ENCODE measurements around the gene FGF3. TPM values are rescaled to one million over a fixed set of nuclear protein-coding genes. Genes with fewer than 3 reads are reported as not detected.

FGF3 gene
- total and polyA plus RNA-seq, 10 of the 15 experiments (the other 5 are each of a cell fraction or from before 2014, with no cell fraction given), result not detected

- WGBS (ENCODE audit: insufficient coverage, insufficient replicate concordance, low lambda C conversion rate, missing lambda C conversion rate), result 27% methylated on average over 7 of the region's 7 CpGs
- CTCF ChIA-PET, result no interaction called here
- no peak overlapping the region for H2AFZ ChIP-seq (ENCODE audit: control insufficient read depth, low read depth, low read length)
- peaks cover 3 to 6% of the 10 kb centered on the region in 2 experiments; a peak in 3 of 4 replicates for H3K27me3 ChIP-seq (replicated peaks in 1 of 2; ENCODE audit: control insufficient read depth in 2 of 2, insufficient read depth in 2 of 2, low read length in 1 of 2)
- no peaks in the 10 kb centered on the region for H3K9me3 ChIP-seq (replicated peaks; ENCODE audit: control insufficient read depth, insufficient read depth, low read length)
- intact Hi-C loops (cut with micrococcal nuclease; ENCODE audit: unreplicated experiment) (no loop called here), in situ Hi-C loops (cut with MboI) (no loop called here)
- RAD21 ChIA-PET (ENCODE audit: unreplicated experiment), result no interaction called here
- H3K9ac ChIP-seq (ENCODE audit: control insufficient read depth, insufficient read depth, low read length), result no peak overlapping the region
- no peak overlapping the region for H3K4me2 ChIP-seq (ENCODE audit: control insufficient read depth, insufficient read depth)
- no peaks in the 10 kb centered on the region for H3K79me2 ChIP-seq (ENCODE audit: control insufficient read depth, insufficient read depth, low read length)
- H4K20me1 ChIP-seq (ENCODE audit: control insufficient read depth, insufficient read depth), result no peaks in the 10 kb centered on the region
- no peak for DNase-seq (ENCODE audit: low read depth, low spot score)
- H3K4me1 ChIP-seq (ENCODE audit: control insufficient read depth, insufficient read depth, low read length), result no peaks in the 10 kb centered on the region
- ATAC-seq, result no peak
- no TSS peak for BruUV-seq (replicated peaks)
- no peak for FAIRE-seq
- H3K4me3 ChIP-seq, result no peak overlapping the region
- no peaks in the 10 kb centered on the region for H3K36me3 ChIP-seq (ENCODE audit: control insufficient read depth in 2 of 2, insufficient read depth in 2 of 2, low read length in 1 of 2)
- no peak overlapping the region for H3K27ac ChIP-seq (ENCODE audit: control insufficient read depth, insufficient read depth)
- POLR2A ChIA-PET, result no interaction called here
- SMC1A ChIA-PET (ENCODE audit: uncharacterized antibody, unreplicated experiment), result no interaction called here
- no peak for TF ChIP-seq JUNB (IDR thresholded peaks at IDR 0.05)
- TF ChIP-seq SIX5 (IDR thresholded peaks at IDR 0.05; ENCODE audit: low read depth, low read length, severe bottlenecking), result no peak
- no peak for TF ChIP-seq PRDM15 (CRISPR knock-in tag; IDR thresholded peaks at IDR 0.05)
- no peak for TF ChIP-seq RELB (IDR thresholded peaks at IDR 0.05; ENCODE audit: low read depth)
- no peak for TF ChIP-seq TCF12 (IDR thresholded peaks at IDR 0.05; ENCODE audit: low read depth, low read length)
- TF ChIP-seq MEF2A (IDR thresholded peaks at IDR 0.05; ENCODE audit: insufficient read depth, low read depth, low read length), result no peak
- TF ChIP-seq MXI1 (IDR thresholded peaks at IDR 0.05; ENCODE audit: low read depth, low read length), result no peak
- TF ChIP-seq ATF2 (IDR thresholded peaks at IDR 0.05; ENCODE audit: low read length), result no peak
- TF ChIP-seq SUPT20H (IDR thresholded peaks at IDR 0.05; ENCODE audit: borderline replicate concordance, control insufficient read depth, low read depth, low read length), result no peak
- TF ChIP-seq IRF3 (IDR thresholded peaks at IDR 0.05), result no peak
- no peak for TF ChIP-seq MAX (IDR thresholded peaks at IDR 0.05; ENCODE audit: low read depth, low read length)
- no peak for TF ChIP-seq IRF4 (IDR thresholded peaks at IDR 0.05; ENCODE audit: low read depth, low read length)
- TF ChIP-seq BCLAF1 (IDR thresholded peaks at IDR 0.05), result no peak
Observed at GRCh38 chr11:69814411-69814810, 4.8 kb downstream of the FGF3 start.
